ENCODE measurements around the gene ARHGEF5.

DNA sequence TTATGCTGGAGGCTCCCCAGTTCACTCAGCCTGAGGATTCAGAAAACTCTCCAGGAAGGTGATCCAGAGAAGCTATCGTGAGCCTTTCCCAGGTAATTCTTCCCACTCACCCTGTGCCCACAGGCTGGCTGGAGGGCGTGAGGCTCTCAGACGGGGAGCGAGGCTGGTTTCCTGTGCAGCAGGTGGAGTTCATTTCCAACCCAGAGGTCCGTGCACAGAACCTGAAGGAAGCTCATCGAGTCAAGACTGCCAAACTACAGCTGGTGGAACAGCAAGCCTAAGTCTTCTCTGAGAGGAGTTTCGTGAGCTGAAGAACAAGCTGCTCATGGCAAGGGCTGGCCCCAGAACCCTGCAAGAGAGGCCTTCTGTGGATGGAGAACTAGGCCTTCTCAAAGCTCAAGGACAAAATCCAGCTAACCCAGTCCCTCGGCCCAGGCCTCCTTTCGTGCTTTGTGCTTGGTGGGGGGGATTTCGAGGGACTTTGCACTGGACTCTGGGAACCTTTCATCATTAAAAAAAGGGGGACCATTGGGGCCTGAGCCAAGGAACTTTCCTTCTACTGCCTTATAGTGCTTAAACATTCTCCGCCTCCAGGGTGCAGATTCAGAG lies 24.7 kb downstream of the ARHGEF5 start:
- TF ChIP-seq ZNF274 (IDR thresholded peaks at IDR 0.05; ENCODE audit: low read depth, low read length) = no peak
- TF ChIP-seq YY1 (IDR thresholded peaks at IDR 0.05; ENCODE audit: insufficient read depth, insufficient read length) = no peak
